SU-DHL-6 (cell line): Measurements from ENCODE around the gene ISLR2.

Experiments used
- CTCF ChIP-seq: fragments of 200-600 bp; sonication (generic); IDR thresholded peaks from one replicate; pipeline ENCODE4 v1.5.1; 2017; ENCODE audit warnings: antibody characterized with exemption, mild to moderate bottlenecking, low read length, moderate library complexity; ENCODE audit not compliant: insufficient read depth, poor library complexity, severe bottlenecking
- EZH2phosphoT487 ChIP-seq: fragments of 200-600 bp; sonication (generic), shearing (Covaris generic); conservative IDR thresholded peaks from 2 replicates; pipeline ENCODE4 v1.6.1; 2018; ENCODE audit warnings: mild to moderate bottlenecking, antibody characterized with exemption, low read length, moderate library complexity, mixed read lengths

GRCh38 chr15:74175271-74176191 lies 45.1 kb downstream of the ISLR2 start:
- TF ChIP-seq CTCF (no peak), EZH2phosphoT487 (no peak)
